Measurements from ENCODE around the gene DNMT3A. TPM values are rescaled to one million over a fixed set of nuclear protein-coding genes. Genes with fewer than 3 reads are reported as not detected.

The DNMT3A gene
- total RNA-seq, 1 donor from 2014 or later = 15.4 TPM

GRCh38 chr2:25286025-25286400 lies 55.7 kb downstream of the DNMT3A start:
- no peak overlapping the region for H3K4me3 ChIP-seq (ENCODE audit: low read depth, low read length)
- DNase-seq (ENCODE audit: low read depth) = no peak
- TF ChIP-seq CTCF (conservative IDR thresholded peaks at IDR 0.05; ENCODE audit: low read depth, low read length) = no peak

- no peak for TF ChIP-seq CTCF (conservative IDR thresholded peaks at IDR 0.05; ENCODE audit: low read depth, low read length)
- DNase-seq (ENCODE audit: low read depth) = no peak
- H3K4me3 ChIP-seq (ENCODE audit: low read depth, low read length) = no peak overlapping the region
Measured at GRCh38 chr2:25285265-25286024, 56.3 kb downstream of the DNMT3A start.

- DNase-seq (ENCODE audit: low read depth) = no peak
- no peak overlapping the region for H3K4me3 ChIP-seq (ENCODE audit: low read depth, low read length)
- no peak for TF ChIP-seq CTCF (conservative IDR thresholded peaks at IDR 0.05; ENCODE audit: low read depth, low read length)
Measured at GRCh38 chr2:25284756-25285155, 57.0 kb downstream of the DNMT3A start.

GRCh38 chr2:25283921-25284320 lies 57.8 kb downstream of the DNMT3A start:
- no peak for DNase-seq (ENCODE audit: low read depth)
- TF ChIP-seq CTCF (conservative IDR thresholded peaks at IDR 0.05; ENCODE audit: low read depth, low read length) = no peak
- no peak overlapping the region for H3K4me3 ChIP-seq (ENCODE audit: low read depth, low read length)

- DNase-seq (ENCODE audit: low read depth) = no peak
- no peak overlapping the region for H3K4me3 ChIP-seq (ENCODE audit: low read depth, low read length)
- TF ChIP-seq CTCF (conservative IDR thresholded peaks at IDR 0.05; ENCODE audit: low read depth, low read length) = no peak
Measured at GRCh38 chr2:25281941-25282340, 59.8 kb downstream of the DNMT3A start.

GRCh38 chr2:25281522-25281921 lies 60.2 kb downstream of the DNMT3A start:
- DNase-seq (ENCODE audit: low read depth) = no peak
- H3K4me3 ChIP-seq (ENCODE audit: low read depth, low read length) = no peak overlapping the region
- TF ChIP-seq CTCF (conservative IDR thresholded peaks at IDR 0.05; ENCODE audit: low read depth, low read length) = no peak

GRCh38 chr2:25280051-25280687 lies 61.6 kb downstream of the DNMT3A start:
- DNase-seq (ENCODE audit: low read depth) = no peak
- H3K4me3 ChIP-seq (ENCODE audit: low read depth, low read length) = no peak overlapping the region
- no peak for TF ChIP-seq CTCF (conservative IDR thresholded peaks at IDR 0.05; ENCODE audit: low read depth, low read length)
